GM18517 (cell line): ENCODE data around the gene TPCN1.

Experiments used
- ATAC-seq: cut with Tn5 transposase; IDR thresholded peaks from one replicate; pipeline ENCODE4 v1.9.1; 2021; ENCODE audit warnings: mild to moderate bottlenecking, moderate library complexity; ENCODE audit not compliant: unreplicated experiment

The TPCN1 gene

DNA sequence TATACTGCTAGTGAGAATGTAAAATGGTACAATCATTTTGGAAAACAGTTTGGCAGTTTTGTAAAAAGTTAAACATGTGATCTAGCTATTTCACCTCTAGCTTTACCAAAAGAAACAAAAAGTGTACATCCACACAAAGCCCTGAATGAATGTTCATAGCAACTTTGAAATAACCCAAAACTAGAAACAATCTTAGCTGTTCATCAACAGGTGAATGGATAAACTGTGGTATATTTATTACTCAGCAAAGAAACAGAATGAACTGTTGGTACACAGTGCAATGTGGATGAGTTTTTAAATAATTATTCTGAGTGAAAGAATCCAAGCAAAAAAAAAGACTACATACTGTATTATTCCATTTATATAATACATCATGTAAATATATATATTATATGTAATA, 36.3 kb downstream of the TPCN1 start:
- no peak for ATAC-seq

GRCh38 chr12:113260127-113260526, 38.9 kb downstream of the TPCN1 start:
- no peak for ATAC-seq

GRCh38 chr12:113260636-113261300, 39.5 kb downstream of the TPCN1 start:
- ATAC-seq = no peak

- ATAC-seq = no peak
Measured at GRCh38 chr12:113261847-113262470, 40.7 kb downstream of the TPCN1 start.

DNA sequence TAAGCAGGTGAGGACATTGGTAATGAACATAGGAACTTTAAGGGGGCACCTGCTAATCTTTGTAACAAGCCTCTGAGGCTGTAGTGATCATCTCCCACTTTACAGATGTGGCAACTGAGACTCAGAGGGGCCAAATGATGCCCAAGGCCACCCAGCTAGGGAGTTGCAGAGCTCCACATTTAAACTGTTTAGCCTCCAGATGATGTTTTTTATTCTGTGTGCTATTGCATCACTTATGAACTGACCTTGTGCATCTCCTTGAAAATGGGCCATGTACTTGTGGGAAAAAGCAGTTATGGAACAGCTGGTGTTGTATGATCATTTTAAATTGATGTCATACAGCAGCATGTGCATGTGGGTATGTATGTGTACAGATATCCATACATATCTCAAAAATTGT, 41.4 kb downstream of the TPCN1 start:
- no peak for ATAC-seq

DNA sequence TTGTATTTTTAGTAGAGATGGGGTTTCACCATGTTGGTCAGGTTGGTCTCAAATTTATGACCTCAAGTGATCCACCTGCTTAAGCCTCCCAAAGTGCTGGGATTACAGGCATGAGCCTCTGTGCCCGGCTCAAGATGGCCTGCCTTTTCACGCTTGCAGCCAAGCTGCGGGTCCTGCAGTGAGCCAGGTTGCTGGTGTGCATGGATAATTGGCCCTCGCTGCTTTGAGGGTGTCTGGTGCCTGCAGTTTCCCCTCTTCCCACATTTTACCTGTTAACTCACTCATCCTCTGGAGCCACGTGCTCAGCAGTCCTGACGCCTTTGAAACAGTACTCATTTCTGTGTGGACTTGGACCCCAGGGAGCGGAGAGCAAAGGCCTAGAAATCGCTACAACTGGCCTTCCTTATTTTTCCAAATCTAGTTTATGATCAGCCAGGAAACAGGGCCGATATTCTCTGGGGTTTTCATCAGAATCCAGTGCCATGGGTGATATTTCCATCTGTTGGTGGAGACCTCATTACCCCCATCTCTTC, 42.2 kb downstream of the TPCN1 start:
- ATAC-seq = no peak

- no peak for ATAC-seq
Measured at GRCh38 chr12:113266106-113266895, 45.0 kb downstream of the TPCN1 start.

DNA sequence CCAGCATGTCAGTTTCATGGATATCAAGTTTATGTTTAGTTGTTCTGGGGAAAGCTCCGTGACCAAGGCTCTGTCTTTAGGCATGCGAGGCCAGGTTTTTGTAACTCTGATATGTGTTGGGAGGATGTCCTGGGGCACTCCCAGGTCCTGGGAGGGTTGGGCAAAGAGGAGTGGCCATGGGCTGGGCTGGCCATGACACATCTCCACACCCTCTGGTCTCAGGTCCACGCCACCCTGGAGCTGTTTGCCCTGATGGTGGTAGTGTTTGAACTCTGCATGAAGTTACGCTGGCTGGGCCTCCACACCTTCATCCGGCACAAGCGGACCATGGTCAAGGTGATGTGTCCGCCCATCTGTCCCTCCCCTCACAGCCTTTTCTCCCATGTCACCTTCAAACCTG, 46.4 kb downstream of the TPCN1 start:
- ATAC-seq = no peak

- ATAC-seq = no peak
Measured at GRCh38 chr12:113268136-113268535, 46.9 kb downstream of the TPCN1 start.

GRCh38 chr12:113268621-113269020, 47.4 kb downstream of the TPCN1 start:
- no peak for ATAC-seq

DNA sequence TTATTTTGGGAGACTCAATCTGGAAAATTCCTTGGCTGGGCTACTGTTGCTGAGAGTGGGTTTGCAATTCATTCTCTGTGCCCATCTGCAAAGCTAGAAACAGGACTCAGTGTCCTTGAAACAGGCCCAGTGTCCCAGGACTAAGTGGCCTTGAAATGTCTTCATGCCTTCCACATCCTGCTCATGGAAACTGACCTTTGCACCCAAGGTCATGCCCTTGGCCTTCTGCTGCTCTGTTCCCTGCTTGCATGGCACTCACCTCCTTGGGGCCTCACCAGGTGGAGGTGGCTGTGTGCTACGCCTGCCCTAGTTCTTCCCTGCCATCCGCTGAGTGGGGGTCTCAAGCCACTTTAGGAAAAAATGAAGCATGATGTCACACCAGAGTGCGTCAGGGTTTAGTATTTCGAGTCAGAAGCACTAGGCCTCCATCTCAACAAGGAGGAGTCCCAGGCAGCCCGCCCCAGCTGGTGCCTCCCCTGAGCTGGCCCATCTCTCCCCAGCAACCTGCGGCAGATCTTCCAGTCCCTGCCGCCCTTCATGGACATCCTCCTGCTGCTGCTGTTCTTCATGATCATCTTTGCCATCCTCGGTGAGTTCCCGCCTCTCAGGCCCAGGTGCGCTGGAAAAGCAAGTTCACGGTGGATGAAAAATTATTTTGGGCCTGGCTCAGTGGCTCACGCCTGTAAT, 48.1 kb downstream of the TPCN1 start:
- ATAC-seq = no peak

DNA sequence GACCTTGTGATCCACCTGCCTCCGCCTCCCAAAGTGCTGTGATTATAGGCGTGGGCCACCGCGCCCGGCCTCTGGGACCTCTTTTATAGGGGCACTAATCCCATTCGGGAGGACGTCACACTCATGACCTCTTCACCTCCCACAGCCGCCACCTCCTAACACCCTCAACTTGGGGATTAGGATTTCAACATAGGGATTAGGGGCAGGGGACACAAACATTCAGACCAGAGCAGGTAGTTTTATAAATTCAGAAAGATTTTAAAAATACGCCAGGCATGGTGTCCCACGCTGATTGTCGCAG, 49.4 kb downstream of the TPCN1 start:
- ATAC-seq = no peak

DNA sequence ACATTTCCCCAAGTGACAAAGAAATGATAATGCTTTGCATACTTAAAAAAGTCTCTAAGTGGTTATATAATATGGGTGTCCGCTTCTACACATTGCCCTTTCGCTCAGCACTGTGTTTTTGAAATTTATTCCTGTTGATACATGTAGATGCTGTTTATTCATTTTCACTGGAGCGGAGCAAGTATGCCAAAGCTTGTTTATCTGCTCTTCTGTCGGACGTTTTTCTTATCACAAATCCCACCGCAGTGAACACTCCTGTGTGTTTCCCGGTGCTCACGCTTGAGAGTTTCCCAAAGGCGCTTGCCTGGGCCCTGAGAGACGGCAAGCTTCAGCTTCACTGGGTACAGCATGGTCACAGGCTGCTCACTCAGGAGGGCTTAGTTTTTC, 50.2 kb downstream of the TPCN1 start:
- ATAC-seq = no peak

GRCh38 chr12:113271853-113272561, 50.7 kb downstream of the TPCN1 start:
- no peak for ATAC-seq

DNA sequence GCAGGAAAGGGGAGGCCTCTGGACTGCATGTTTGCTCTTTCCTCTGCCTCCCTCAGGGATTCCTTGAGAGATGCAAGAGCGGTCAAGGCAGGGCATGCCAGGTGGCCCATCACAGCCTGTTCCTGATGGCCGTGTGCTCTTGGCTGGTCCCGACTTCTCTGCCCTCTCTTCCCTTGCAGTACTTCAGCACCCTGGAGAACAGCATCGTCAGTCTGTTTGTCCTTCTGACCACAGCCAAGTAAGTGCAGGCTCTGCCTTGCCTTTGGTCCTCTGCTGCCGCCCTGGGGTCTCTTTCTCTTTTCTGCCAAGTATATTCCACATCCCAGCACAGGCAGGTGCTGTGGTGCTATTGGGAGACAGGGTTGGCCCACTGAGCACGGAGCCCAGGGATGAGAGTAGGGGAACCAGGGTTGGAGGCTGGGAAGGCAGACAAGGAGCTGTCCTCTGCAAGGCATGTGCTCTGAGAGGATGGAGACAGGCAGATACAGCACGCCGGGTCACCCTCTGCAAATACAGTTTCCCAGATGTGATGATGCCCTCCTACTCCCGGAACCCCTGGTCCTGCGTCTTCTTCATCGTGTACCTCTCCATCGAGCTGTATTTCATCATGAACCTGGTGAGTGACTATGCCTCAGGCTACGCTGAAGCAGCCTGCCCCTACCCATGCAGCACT, 51.9 kb downstream of the TPCN1 start:
- no peak for ATAC-seq

GRCh38 chr12:113274848-113275247, 53.6 kb downstream of the TPCN1 start:
- ATAC-seq = no peak

GRCh38 chr12:113276306-113276705, 55.0 kb downstream of the TPCN1 start:
- ATAC-seq = no peak

- ATAC-seq = no peak
Measured at GRCh38 chr12:113276946-113277500, 55.8 kb downstream of the TPCN1 start.

DNA sequence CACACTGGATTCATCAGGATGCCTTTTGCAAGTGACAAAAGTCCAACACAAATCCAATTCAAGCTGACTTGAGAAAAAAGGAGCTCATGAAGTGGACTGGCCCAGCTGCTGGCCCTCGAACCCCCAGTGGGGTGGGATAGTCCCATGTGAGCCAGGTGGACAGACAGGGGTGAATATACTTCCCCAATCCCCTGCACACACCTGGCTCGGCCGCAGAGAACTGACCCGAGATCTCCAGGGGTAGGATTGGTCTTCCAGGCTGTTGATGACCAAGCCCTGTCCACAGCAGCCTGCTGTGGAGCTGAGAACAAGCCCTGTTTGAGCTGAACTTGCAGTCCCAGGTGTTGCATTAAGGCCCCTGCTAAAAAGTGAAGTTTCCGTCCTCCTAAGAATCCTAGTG, 56.2 kb downstream of the TPCN1 start:
- ATAC-seq = no peak

DNA sequence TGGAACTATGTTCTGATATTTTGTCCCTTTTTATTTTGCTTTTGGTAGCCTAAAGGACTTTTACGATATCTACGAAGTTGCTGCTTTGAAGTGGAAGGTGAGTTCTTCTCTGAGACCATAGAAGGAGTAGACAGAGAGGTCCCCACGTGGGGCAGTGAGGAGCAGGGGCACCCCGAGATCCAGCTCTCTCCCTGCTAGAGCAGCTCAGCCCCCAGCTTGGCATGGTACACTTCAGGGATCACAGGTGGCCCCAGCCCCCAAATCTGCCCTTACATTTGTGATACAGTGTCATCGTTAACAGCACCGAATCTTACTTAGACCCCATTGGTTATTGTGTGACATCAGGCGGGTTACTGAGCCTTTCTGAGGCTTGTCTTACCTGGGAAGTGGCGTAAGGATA, 56.9 kb downstream of the TPCN1 start:
- no peak for ATAC-seq
